ENCODE measurements around the gene NUBP2. TPM values are rescaled to one million over a fixed set of nuclear protein-coding genes. Genes with fewer than 3 reads are reported as not detected.

Gene NUBP2
- total RNA-seq, 1 donor from 2014 or later = 66.6 TPM

GRCh38 chr16:1819611-1820010, 36.9 kb downstream of the NUBP2 start:
- H3K27ac Mint-ChIP-seq = no peak overlapping the region
- no peaks in the 10 kb centered on the region for H3K27me3 Mint-ChIP-seq
- no peak for TF ChIP-seq CTCF (conservative IDR thresholded peaks at IDR 0.05)
- no peaks in the 10 kb centered on the region for H3K9me3 Mint-ChIP-seq
- no peaks in the 10 kb centered on the region for H3K4me1 Mint-ChIP-seq (ENCODE audit: unreplicated experiment)
- no peak for DNase-seq (ENCODE audit: extremely low spot score, unreplicated experiment)
- peaks cover 6% of the 10 kb centered on the region for H3K36me3 Mint-ChIP-seq
- H3K4me3 Mint-ChIP-seq = no peak overlapping the region

GRCh38 chr16:1820096-1820945, 37.6 kb downstream of the NUBP2 start:
- H3K27me3 Mint-ChIP-seq = no peaks in the 10 kb centered on the region
- no peak for TF ChIP-seq CTCF (conservative IDR thresholded peaks at IDR 0.05)
- peaks cover 2% of the 10 kb centered on the region for H3K36me3 Mint-ChIP-seq
- no peak for DNase-seq (ENCODE audit: extremely low spot score, unreplicated experiment)
- no peaks in the 10 kb centered on the region for H3K9me3 Mint-ChIP-seq
- H3K4me1 Mint-ChIP-seq (ENCODE audit: unreplicated experiment) = no peaks in the 10 kb centered on the region
- no peak overlapping the region for H3K4me3 Mint-ChIP-seq
- H3K27ac Mint-ChIP-seq = no peak overlapping the region

- Mint-ChIP-seq H3K27me3 (no peaks in the 10 kb centered on the region), H3K36me3 (no peaks in the 10 kb centered on the region), H3K9me3 (no peaks in the 10 kb centered on the region), H3K4me1 (ENCODE audit: unreplicated experiment) (no peaks in the 10 kb centered on the region), H3K4me3 (no peak overlapping the region), H3K27ac (no peak overlapping the region)
- TF ChIP-seq CTCF (conservative IDR thresholded peaks at IDR 0.05) = no peak
- DNase-seq (ENCODE audit: extremely low spot score, unreplicated experiment) = no peak
These were observed 38.2 kb downstream of the NUBP2 start for GRCh38 chr16:1820946-1821290.

GRCh38 chr16:1821861-1822611, 39.3 kb downstream of the NUBP2 start:
- Mint-ChIP-seq H3K27me3 (no peaks in the 10 kb centered on the region), H3K4me1 (ENCODE audit: unreplicated experiment) (no peaks in the 10 kb centered on the region), H3K36me3 (no peaks in the 10 kb centered on the region), H3K9me3 (no peaks in the 10 kb centered on the region), H3K4me3 (no peak overlapping the region), H3K27ac (no peak overlapping the region)
- TF ChIP-seq CTCF (conservative IDR thresholded peaks at IDR 0.05) = no peak
- DNase-seq (ENCODE audit: extremely low spot score, unreplicated experiment) = no peak

GRCh38 chr16:1822801-1823200, 40.0 kb downstream of the NUBP2 start:
- H3K9me3 Mint-ChIP-seq = no peaks in the 10 kb centered on the region
- H3K4me1 Mint-ChIP-seq (ENCODE audit: unreplicated experiment) = peaks cover 5% of the 10 kb centered on the region
- no peak overlapping the region for H3K27ac Mint-ChIP-seq
- no peak for DNase-seq (ENCODE audit: extremely low spot score, unreplicated experiment)
- no peaks in the 10 kb centered on the region for H3K27me3 Mint-ChIP-seq
- no peaks in the 10 kb centered on the region for H3K36me3 Mint-ChIP-seq
- TF ChIP-seq CTCF (conservative IDR thresholded peaks at IDR 0.05) = no peak
- H3K4me3 Mint-ChIP-seq = no peak overlapping the region
